LoVo (cell line): Measurements from ENCODE around the gene PGA3.
"Not testable (repeated sequence)": the region's sequence is repeated elsewhere in the genome, so short reads cannot be mapped to it uniquely, and the experiment has no call there.

ENCODE experiments used
- DNase-seq: peaks from one replicate; pipeline ENCODE4 v3.0.0-alpha.2; 2016; ENCODE audit warnings: low spot score

PGA3 gene

GRCh38 chr11:61250796-61251765, 47.8 kb downstream of the PGA3 start:
- DNase-seq: not testable (repeated sequence)

- DNase-seq: not testable (repeated sequence)
Measured at GRCh38 chr11:61252332-61252731, 49.0 kb downstream of the PGA3 start.

DNA sequence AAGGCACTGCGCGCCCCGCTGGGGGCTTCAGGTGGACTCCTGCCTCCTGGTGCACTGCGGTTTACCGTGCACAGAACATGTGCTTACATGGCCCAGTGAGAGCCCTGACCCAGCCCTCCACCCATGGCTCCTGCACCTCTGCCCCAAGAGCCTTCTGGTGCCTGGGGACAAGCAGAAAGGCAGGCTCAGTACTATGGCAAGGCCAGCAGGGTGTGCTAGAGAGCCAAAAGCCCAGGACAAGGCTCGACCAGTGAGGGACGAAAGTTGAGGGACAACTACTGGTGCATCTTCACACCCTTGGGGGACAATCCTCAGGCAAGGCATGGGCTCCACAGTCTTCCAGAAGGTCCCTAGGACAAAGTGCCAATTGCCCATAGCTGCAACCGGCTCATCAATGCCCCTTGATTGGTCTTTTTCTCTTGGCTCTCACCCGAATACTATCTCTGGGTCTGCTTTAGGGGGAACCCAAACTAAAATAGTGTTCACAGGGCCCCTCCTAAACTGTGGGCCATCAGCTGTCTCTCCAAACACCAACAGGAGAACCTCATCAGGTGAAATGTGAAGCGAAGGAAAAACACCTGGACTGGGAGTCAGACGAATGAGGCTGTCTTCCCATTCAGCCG, 51.2 kb downstream of the PGA3 start:
- peak; percentile 54 for DNase-seq

GRCh38 chr11:61256710-61257482, 53.6 kb downstream of the PGA3 start:
- DNase-seq: no peak

DNA sequence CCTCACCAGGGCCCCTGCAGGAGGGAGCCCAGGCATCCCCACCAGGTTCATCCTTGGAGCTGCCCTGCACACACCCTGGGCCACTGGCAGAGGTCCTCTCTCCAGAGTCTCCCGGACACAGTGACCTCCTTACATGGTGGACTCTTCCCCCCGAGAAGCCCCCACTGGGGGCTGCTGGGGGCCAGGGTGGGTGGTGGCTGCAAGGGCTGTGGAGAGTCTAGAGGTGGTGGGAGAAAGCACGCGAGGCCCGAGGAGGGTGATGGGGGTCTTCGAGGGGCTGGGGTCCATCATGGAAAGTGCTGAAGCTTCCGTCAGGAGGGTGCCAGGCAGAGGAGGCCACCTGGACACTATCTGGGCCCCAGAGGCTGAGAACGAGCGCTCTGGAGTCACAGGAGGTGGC, 55.2 kb downstream of the PGA3 start:
- no peak for DNase-seq

- no peak for DNase-seq
Measured at GRCh38 chr11:61259363-61259762, 56.0 kb downstream of the PGA3 start.
